Measurements from ENCODE around the gene SLC25A6.
"Not testable (repeated sequence)": the region's sequence is repeated elsewhere in the genome, so short reads cannot be mapped to it uniquely, and the experiment has no call there.

DNA sequence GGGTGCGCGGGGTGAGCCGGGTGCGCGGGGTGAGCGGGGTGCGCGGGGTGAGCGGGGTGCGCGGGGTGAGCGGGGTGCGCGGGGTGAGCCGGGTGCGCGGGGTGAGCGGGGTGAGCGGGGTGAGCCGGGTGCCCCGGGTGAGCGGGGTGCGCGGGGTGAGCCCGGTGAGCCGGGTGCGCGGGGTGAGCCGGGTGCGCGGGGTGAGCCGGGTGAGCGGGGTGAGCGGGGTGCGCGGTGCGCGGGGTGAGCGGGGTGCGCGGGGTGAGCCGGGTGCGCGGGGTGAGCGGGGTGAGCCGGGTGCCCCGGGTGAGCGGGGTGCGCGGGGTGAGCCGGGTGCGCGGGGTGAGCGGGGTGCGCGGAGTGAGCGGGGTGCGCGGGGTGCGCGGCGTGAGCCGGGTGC lies 25.6 kb downstream of the SLC25A6 start:
- TF ChIP-seq, protein P1, sequence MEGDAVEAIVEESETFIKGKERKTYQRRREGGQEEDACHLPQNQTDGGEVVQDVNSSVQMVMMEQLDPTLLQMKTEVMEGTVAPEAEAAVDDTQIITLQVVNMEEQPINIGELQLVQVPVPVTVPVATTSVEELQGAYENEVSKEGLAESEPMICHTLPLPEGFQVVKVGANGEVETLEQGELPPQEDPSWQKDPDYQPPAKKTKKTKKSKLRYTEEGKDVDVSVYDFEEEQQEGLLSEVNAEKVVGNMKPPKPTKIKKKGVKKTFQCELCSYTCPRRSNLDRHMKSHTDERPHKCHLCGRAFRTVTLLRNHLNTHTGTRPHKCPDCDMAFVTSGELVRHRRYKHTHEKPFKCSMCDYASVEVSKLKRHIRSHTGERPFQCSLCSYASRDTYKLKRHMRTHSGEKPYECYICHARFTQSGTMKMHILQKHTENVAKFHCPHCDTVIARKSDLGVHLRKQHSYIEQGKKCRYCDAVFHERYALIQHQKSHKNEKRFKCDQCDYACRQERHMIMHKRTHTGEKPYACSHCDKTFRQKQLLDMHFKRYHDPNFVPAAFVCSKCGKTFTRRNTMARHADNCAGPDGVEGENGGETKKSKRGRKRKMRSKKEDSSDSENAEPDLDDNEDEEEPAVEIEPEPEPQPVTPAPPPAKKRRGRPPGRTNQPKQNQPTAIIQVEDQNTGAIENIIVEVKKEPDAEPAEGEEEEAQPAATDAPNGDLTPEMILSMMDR (IDR thresholded peaks at IDR 0.05; ENCODE audit: poor library complexity, severe bottlenecking): not testable (repeated sequence)
- not testable (repeated sequence) for TF ChIP-seq TAF1 (IDR thresholded peaks at IDR 0.05; ENCODE audit: low read depth); EZH2 (IDR thresholded peaks at IDR 0.05; ENCODE audit: borderline replicate concordance, insufficient read depth, low read length, poor library complexity, severe bottlenecking)
